Activated CD4-positive, alpha-beta T cell treated with anti-CD3 and anti-CD28 coated beads, Interleukin-2, amount 50 U/mL, for 1 hour (primary cell): ENCODE results near the gene RAMACL.
"Not testable (repeated sequence)": the region's sequence is repeated elsewhere in the genome, so short reads cannot be mapped to it uniquely, and the experiment has no call there.

Source experiments
- DNase-seq: peaks from one replicate; pipeline ENCODE4 v3.0.0-alpha.2; 2020

Gene RAMACL

GRCh38 chr6:166553563-166554271, 32.8 kb downstream of the RAMACL start:
- DNase-seq: no peak

- no peak for DNase-seq
These were observed 33.9 kb downstream of the RAMACL start for GRCh38 chr6:166552600-166552999.

DNA sequence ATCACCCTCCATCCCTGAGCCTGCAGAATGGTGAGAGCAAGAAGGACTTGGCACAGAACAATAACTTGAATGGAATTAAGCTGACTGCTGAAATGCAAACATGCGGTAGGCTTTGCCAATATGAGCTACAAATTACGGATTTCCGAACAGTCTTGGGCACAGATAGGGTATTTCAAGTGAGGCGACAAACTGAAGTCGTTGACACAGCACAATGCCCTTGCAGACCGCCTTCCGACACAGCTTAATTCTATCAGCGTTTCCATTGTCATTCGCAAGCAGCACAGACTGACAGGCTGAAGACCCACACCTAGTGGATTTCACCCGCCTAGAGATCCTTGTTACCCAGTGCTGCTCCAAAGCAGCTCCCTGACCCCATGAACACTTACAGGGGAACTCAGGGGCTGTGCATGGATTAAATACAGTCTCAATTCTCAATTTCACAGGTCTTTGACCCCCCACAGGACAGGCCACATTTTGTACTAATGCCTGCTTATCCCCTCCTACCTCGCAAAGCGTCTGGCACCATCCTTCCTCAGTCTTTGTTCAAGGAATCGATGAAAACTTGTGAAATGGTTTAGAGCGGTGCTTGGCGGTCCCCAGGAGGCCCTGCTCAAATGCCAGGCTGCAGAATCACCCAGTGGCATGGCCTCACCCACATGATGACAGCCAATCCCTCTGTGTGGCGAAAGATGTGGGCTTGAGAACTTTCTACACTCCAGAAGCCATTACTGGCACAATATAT, 34.6 kb downstream of the RAMACL start:
- no peak for DNase-seq

DNA sequence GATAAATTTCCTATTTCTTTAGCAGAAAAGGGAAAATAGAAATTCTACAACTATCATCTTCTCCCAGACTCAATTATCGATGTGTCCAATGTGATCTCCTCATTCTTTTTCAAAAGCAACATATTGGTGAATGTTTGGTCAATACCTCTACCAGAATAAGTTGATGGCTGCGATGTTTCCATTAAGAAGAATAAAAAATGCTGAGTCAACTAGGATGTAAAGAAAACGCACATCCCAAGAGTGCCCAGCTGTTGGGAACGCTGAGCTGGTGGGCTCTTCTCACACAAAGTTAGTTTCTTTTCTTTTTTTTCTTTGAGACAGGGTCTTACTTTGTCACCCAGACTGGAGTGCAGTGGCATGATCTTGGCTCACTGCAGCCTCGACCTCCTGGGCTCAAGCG, 39.8 kb downstream of the RAMACL start:
- no peak for DNase-seq

- no peak for DNase-seq
These were observed 41.1 kb downstream of the RAMACL start for GRCh38 chr6:166545156-166546034.

- no peak for DNase-seq
These were observed 42.2 kb downstream of the RAMACL start for GRCh38 chr6:166544296-166544605.

- DNase-seq: no peak
These were observed 42.7 kb downstream of the RAMACL start for GRCh38 chr6:166543603-166544295.

GRCh38 chr6:166542580-166542912, 43.9 kb downstream of the RAMACL start:
- DNase-seq: no peak

- DNase-seq: no peak
These were observed 44.5 kb downstream of the RAMACL start for GRCh38 chr6:166541876-166542579.

GRCh38 chr6:166541366-166541765, 45.1 kb downstream of the RAMACL start:
- no peak for DNase-seq

DNA sequence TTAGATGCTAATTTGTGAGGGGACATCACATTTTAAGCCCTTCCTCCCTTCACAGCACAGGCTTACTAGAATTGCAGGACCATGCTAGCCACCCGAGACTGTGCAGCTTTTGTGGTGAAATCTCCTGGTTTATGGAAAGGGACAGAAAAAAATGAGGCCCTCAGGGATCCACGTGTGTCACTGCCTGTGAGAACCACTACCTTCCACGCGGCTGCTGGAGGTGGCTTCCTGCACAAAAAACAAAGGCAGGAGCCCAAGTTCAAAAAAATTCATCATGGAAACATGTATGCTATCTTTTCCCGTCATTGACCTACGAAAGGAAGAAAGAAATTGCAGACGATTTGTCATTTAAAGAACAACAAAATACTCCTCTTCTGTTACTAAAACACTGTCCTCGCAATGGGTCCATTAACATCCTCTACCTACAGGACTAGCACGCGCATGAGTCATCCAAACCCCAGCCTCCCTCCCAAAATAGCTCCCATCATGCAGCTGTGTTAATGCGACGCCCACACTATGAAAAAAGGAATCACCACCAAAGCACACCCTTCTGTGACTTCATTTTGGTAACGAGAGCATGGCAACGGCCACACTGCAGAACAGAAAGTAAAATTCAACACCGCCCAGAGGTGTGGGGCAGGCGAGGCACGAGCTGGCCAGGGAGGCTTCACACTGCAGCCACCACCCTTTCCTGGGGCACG, 45.7 kb downstream of the RAMACL start:
- peak; percentile 43 for DNase-seq

DNA sequence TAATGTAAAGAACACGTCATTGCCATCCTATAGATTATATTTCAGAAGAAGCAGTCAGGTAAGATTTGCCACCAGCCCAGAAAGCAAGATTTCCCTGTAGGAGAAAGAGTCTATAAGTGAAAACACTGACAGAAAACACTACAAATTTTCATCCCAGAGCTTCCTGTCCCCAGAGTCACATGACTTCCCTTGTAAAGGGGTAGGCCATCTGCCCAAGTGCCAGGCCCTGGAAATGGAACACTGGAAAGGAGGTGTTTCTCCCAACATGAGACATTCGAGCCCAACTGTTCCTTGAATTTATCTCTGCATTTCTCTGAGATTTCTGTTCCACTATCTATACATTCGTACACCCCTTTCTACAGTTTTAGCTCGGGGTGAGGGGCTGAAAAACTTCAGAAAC, 46.9 kb downstream of the RAMACL start:
- no peak for DNase-seq

DNA sequence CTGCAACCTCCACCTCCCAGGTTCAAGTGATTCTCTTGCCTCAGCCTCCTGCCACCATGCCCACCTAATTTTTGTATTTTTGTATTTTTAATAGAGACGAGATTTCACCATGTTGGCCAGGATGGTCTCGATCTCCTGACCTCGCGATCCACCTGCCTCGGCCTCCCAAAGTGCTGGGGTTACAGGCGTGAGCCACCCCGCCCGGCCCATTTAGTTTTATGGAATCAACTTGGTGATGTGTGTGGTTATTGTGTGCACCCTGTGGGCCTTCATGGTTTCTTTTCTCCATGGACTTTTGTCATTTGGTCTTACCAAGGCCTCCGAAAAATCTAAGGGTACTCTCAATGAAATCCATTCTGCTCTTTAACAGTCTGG, 47.5 kb downstream of the RAMACL start:
- not testable (repeated sequence) for DNase-seq

DNA sequence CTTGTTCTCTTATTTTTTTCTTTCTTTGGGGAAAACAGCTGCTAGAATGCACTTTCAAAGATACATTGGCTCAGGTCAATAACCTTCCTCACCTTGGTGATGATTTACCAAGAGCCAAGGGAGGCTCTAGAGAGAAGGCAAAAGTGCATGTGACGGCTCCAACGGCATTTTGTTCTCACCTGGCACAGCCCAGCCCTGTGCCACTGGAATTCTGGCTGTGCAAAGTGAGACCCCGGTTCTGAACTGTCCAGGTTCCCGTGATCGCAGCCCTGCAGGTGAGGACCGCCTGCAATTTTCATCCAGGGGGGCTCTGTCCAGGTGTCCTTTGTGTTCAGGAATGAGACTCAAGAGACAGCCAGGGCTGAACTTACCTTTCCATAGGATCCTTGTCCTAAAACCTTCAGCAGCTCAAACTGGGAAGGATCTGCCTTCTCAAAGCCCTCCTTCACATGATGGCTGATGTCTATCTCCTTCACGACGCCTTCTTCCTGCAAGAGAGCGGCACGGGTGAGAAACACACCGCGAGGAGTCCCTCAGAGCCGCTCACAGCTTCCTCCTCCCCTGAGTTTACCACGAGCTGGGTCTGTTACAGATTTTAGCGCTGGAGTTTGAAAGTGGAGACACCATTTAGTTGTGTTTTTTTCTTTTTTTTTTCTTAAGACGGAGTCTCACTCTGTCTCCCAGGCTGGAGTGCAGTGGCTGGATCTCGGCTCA, 48.0 kb downstream of the RAMACL start:
- no peak for DNase-seq

- DNase-seq: no peak
These were observed 51.6 kb downstream of the RAMACL start for GRCh38 chr6:166534658-166535406.

DNA sequence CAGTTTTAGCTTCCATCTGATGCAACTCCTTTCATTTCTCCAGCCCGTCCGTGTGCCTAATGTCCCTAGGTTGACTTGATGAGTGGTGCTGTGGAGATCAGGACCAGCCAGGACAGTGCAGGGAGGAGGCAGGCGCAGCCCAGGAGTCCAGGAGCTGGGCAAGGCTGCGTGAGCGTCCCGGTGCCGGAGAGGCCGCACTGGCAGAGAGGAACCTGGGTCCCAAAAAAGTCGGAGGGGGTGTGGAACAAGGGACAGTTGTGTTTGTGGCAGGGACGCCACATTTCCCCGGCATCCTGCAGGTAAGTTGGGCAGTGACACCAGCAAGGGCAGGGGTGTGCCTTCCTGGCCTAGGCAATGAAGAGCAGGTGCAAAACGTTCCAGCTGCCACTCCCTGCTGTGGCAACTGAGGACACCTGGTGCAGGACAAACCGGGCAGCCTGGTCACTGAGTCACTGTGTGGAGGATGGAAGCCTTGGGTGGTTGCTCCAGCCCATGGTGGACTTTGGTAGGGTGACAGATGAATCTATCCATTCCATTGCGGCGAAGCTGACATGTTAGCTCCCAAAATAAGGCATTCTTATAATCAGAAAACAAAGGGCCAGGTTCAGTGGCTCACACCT, 53.2 kb downstream of the RAMACL start:
- DNase-seq: no peak
